Esophagus muscularis mucosa (tissue), 4 donors: Measurements from ENCODE around the gene ERG28. TPM values are rescaled to one million over a fixed set of nuclear protein-coding genes. Genes with fewer than 3 reads are reported as not detected.

Source experiments
- DNase-seq: peaks from one replicate; pipeline ENCODE4 v3.0.0-alpha.2; 2017; ENCODE audit errors: extremely low spot score
- H3K27ac ChIP-seq, 4 donors: fragments of 200-600 bp; sonication (generic); replicated peaks in 1 of 4; 1 replicate in 3 of 4; 2 replicates in 1 of 4; pipeline ENCODE4 v1.5.1; 2016 to 2019; ENCODE audit warnings: mild to moderate bottlenecking in 1 of 4
- H3K27me3 ChIP-seq, 4 donors: fragments of 200-600 bp; sonication (generic); one replicate each; pipeline versions ENCODE4 v1.5.1 to v1.6.0; 2016 to 2019
- H3K36me3 ChIP-seq, 4 donors: fragments of 200-600 bp; sonication (generic); one replicate each; pipeline ENCODE4 v1.5.1; 2016 to 2019
- H3K4me1 ChIP-seq, 4 donors: fragments of 200-600 bp; sonication (generic); one replicate each; pipeline ENCODE4 v1.5.1; 2016 to 2019
- H3K4me3 ChIP-seq, 4 donors: fragments of 200-600 bp; sonication (generic); 1 replicate in 2 of 4; 2 replicates in 2 of 4; pipeline ENCODE4 v1.5.1; 2016 to 2019; ENCODE audit warnings: mild to moderate bottlenecking in 4 of 4, moderate library complexity in 1 of 4
- H3K9me3 ChIP-seq, 4 donors: fragments of 200-600 bp; sonication (generic); 1 replicate in 3 of 4; 2 replicates in 1 of 4; pipeline ENCODE4 v1.5.1; 2016 to 2019
- EP300 ChIP-seq: sonication (generic); formaldehyde crosslinking; IDR thresholded peaks from one replicate; pipeline ENCODE4 v1.6.1; 2017; ENCODE audit warnings: antibody characterized with exemption
- POLR2A ChIP-seq: fragments of 450-650 bp; IDR thresholded peaks from one replicate; pipeline ENCODE4 v1.6.1; 2017; ENCODE audit warnings: antibody characterized with exemption, moderate library complexity, mild to moderate bottlenecking, low read depth
- POLR2AphosphoS5 ChIP-seq, 2 donors: sonication (generic); formaldehyde crosslinking; IDR thresholded peaks; one replicate each; pipeline ENCODE4 v1.6.1; 2017; ENCODE audit warnings: antibody characterized with exemption in 2 of 2
- WGBS: methylation state at CpG from one replicate; pipeline ENCODE4 v1.1.5; 2018; 5-methylcytosine and 5-hydroxymethylcytosine counted together
- intact Hi-C: fragments of 100-400 bp; cut with DNase I; formaldehyde crosslinking; loops from one replicate; pipeline ENCODE4 v1.15.1; 2023
- total RNA-seq, 4 donors: library from RNA; depleted of rRNA; stranded (reverse); fragments of >200 nt; gene quantifications; one replicate each; pipeline versions ENCODE4 v1.1.0 to v1.2.1, GENCODE V29; 2016
- TF ChIP-seq, protein P1 (sequence below), 3 experiments: fragments of 200-600 bp in 2 of 3; fragments of 450-650 bp in 1 of 3; sonication (generic) in 2 of 3; IDR thresholded peaks; one replicate each; pipeline ENCODE4 v1.5.1; 2017 to 2019; ENCODE audit warnings: antibody characterized with exemption in 3 of 3, mild to moderate bottlenecking in 2 of 3, moderate library complexity in 1 of 3

ERG28 gene
- total RNA-seq, 4 donors from 2014 or later: 6.0 to 7.5 (median 6.9) TPM

DNA sequence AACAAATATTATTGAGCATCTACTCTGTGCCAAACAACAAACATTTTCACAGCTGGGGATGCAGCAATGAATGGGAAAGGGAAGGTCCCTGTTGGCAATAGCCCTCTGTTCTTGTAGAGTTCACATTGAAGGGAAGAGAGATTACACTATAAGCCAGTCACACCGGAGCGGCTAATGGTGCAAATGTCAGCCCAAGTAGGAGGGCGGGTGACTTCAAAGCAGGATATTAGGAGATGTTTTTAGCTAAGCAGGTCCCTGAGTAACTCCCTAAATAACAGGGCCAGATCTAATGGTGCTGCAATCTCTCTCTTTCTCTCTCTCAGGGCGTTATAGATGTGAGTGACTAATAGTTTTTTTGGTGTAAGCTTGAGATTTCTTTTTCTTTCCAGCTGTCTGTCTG is 51.6 kb downstream of the ERG28 start:
- H3K9me3 ChIP-seq: no peaks in the 10 kb centered on the region
- peak overlapping the region in 2 of 4 donors; percentile 28 to 65 for H3K27ac ChIP-seq
- TF ChIP-seq POLR2A (no peak), POLR2AphosphoS5 (IDR thresholded peaks at IDR 0.05) (no peak), EP300 (no peak)
- TF ChIP-seq, protein P1, sequence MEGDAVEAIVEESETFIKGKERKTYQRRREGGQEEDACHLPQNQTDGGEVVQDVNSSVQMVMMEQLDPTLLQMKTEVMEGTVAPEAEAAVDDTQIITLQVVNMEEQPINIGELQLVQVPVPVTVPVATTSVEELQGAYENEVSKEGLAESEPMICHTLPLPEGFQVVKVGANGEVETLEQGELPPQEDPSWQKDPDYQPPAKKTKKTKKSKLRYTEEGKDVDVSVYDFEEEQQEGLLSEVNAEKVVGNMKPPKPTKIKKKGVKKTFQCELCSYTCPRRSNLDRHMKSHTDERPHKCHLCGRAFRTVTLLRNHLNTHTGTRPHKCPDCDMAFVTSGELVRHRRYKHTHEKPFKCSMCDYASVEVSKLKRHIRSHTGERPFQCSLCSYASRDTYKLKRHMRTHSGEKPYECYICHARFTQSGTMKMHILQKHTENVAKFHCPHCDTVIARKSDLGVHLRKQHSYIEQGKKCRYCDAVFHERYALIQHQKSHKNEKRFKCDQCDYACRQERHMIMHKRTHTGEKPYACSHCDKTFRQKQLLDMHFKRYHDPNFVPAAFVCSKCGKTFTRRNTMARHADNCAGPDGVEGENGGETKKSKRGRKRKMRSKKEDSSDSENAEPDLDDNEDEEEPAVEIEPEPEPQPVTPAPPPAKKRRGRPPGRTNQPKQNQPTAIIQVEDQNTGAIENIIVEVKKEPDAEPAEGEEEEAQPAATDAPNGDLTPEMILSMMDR (IDR thresholded peaks at IDR 0.05): no peak
- no peak overlapping the region for H3K4me3 ChIP-seq
- H3K27me3 ChIP-seq: no peaks in the 10 kb centered on the region
- intact Hi-C loops: no loop called here
- DNase-seq: no peak
- H3K4me1 ChIP-seq: peaks cover 3 to 44% (median 30%) of the 10 kb centered on the region in 4 donors
- H3K36me3 ChIP-seq: no peaks in the 10 kb centered on the region
- 86% methylated on average over 4 of the region's 4 CpGs for WGBS

DNA sequence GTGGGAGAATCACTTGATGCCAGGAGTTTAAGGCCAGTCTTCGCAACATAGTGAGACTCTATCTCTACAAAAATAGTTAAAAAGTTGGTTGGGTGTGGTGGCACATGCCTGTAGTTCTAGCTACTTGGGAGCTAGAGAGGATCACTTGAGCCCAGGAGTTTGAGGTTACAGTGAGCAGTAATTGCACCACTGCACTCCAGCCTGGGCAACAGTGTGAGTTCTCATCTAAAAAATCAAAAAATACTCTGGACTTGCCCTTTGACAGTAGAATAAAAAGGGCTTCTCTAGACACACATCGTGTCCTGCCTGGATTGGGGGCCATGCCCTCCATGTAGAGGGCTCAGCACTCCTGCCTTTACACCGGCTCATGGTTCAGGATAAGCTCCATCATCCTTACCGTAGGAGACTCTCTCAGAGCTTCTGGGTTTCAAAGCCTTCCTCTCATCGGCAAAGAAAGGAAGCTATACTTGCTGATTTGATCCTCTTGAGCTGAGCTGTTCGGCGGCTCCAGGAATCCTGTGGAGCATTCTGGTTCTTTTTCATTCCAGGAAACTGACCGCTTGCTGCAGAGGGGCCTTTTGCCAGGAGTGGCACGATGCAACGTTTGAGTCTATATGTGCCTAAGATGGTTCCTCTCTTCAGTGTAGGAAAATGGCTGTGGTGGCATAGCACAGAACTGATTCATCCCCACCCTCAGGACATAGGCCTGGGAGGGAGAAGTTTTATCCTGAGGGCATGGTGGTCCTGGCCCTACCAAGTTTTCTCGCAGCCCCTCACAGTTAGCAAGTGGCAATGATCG is 52.6 kb downstream of the ERG28 start:
- peaks cover 3 to 44% (median 30%) of the 10 kb centered on the region in 4 donors for H3K4me1 ChIP-seq
- 92% methylated on average over 7 of the region's 12 CpGs for WGBS
- no peak overlapping the region for H3K4me3 ChIP-seq
- intact Hi-C loops: no loop called here
- TF ChIP-seq POLR2AphosphoS5 (IDR thresholded peaks at IDR 0.05) (no peak), POLR2A (no peak), EP300 (no peak)
- TF ChIP-seq, protein P1 (IDR thresholded peaks at IDR 0.05): no peak
- DNase-seq: no peak
- H3K27me3 ChIP-seq: no peaks in the 10 kb centered on the region
- H3K9me3 ChIP-seq: no peaks in the 10 kb centered on the region
- H3K36me3 ChIP-seq: no peaks in the 10 kb centered on the region
- H3K27ac ChIP-seq: no peak overlapping the region

- WGBS: 83% methylated on average over 1 of the region's 1 CpG
- Histone ChIP-seq H3K27ac (no peak overlapping the region), H3K4me3 (no peak overlapping the region), H3K9me3 (no peaks in the 10 kb centered on the region), H3K4me1 (peaks cover 3 to 47% (median 30%) of the 10 kb centered on the region in 4 donors), H3K27me3 (no peaks in the 10 kb centered on the region), H3K36me3 (no peaks in the 10 kb centered on the region)
- TF ChIP-seq EP300: no peak
- no peak for TF ChIP-seq POLR2AphosphoS5 (IDR thresholded peaks at IDR 0.05)
- TF ChIP-seq, protein P1 (IDR thresholded peaks at IDR 0.05): no peak
- TF ChIP-seq POLR2A: no peak
- no peak for DNase-seq
- intact Hi-C loops: no loop called here
These were observed 53.6 kb downstream of the ERG28 start for GRCh38 chr14:75607044-75607443.

- H3K36me3 ChIP-seq: no peaks in the 10 kb centered on the region
- no peak for TF ChIP-seq POLR2A
- no peak for TF ChIP-seq EP300
- TF ChIP-seq, protein P1 (IDR thresholded peaks at IDR 0.05): no peak
- TF ChIP-seq POLR2AphosphoS5 (IDR thresholded peaks at IDR 0.05): no peak
- no peaks in the 10 kb centered on the region for H3K9me3 ChIP-seq
- no peaks in the 10 kb centered on the region for H3K27me3 ChIP-seq
- 83% methylated on average over 10 of the region's 10 CpGs for WGBS
- no peak for DNase-seq
- peaks cover 3 to 42% (median 26%) of the 10 kb centered on the region in 4 donors for H3K4me1 ChIP-seq
- peak overlapping the region in 1 of 4 donors; percentile 33 for H3K27ac ChIP-seq
- H3K4me3 ChIP-seq: peak overlapping the region in 1 of 4 donors; percentile 5
- intact Hi-C loops: no loop called here
These were observed 54.8 kb downstream of the ERG28 start for GRCh38 chr14:75605916-75606315.
